GM21529 (cell line): ENCODE data around the gene TFAP2D.

Source experiments
- ATAC-seq: cut with Tn5 transposase; IDR thresholded peaks from one replicate; pipeline ENCODE4 v1.9.1; 2021; ENCODE audit not compliant: unreplicated experiment

The TFAP2D gene

GRCh38 chr6:50818020-50818419 lies 104.7 kb downstream of the TFAP2D start:
- ATAC-seq: no peak

GRCh38 chr6:50818673-50819072 lies 105.3 kb downstream of the TFAP2D start, which contains the start of gene TFAP2B:
Gene TFAP2B, plus strand, starts transcription at chr6:50818871. Its CDS starts 21 bp downstream, at chr6:50818892.
- no peak for ATAC-seq

GRCh38 chr6:50819466-50819903 lies 106.2 kb downstream of the TFAP2D start:
- no peak for ATAC-seq

GRCh38 chr6:50819904-50820868 lies 106.9 kb downstream of the TFAP2D start:
- ATAC-seq: no peak

GRCh38 chr6:50820869-50821264 lies 107.5 kb downstream of the TFAP2D start:
- no peak for ATAC-seq

GRCh38 chr6:50821441-50822077 lies 108.2 kb downstream of the TFAP2D start:
- ATAC-seq: no peak

GRCh38 chr6:50822078-50822476 lies 108.8 kb downstream of the TFAP2D start:
- no peak for ATAC-seq
